ENCODE measurements around the gene RRAS2.

RRAS2 gene

GRCh38 chr11:14334192-14334591 lies 24.8 kb downstream of the RRAS2 start:
- no peak overlapping the region for H3K27ac ChIP-seq (replicated peaks)
- no peak overlapping the region for H3K4me3 ChIP-seq (replicated peaks; ENCODE audit: insufficient read depth, low read length)
- no peaks in the 10 kb centered on the region for H3K27me3 ChIP-seq (ENCODE audit: insufficient read depth, poor library complexity, severe bottlenecking)
- DNase-seq (ENCODE audit: low read depth in 1 of 2, low spot score in 1 of 2) = no peak
- TF ChIP-seq GABPA (IDR thresholded peaks at IDR 0.05; ENCODE audit: low read depth) = no peak
- TF ChIP-seq, protein P1, sequence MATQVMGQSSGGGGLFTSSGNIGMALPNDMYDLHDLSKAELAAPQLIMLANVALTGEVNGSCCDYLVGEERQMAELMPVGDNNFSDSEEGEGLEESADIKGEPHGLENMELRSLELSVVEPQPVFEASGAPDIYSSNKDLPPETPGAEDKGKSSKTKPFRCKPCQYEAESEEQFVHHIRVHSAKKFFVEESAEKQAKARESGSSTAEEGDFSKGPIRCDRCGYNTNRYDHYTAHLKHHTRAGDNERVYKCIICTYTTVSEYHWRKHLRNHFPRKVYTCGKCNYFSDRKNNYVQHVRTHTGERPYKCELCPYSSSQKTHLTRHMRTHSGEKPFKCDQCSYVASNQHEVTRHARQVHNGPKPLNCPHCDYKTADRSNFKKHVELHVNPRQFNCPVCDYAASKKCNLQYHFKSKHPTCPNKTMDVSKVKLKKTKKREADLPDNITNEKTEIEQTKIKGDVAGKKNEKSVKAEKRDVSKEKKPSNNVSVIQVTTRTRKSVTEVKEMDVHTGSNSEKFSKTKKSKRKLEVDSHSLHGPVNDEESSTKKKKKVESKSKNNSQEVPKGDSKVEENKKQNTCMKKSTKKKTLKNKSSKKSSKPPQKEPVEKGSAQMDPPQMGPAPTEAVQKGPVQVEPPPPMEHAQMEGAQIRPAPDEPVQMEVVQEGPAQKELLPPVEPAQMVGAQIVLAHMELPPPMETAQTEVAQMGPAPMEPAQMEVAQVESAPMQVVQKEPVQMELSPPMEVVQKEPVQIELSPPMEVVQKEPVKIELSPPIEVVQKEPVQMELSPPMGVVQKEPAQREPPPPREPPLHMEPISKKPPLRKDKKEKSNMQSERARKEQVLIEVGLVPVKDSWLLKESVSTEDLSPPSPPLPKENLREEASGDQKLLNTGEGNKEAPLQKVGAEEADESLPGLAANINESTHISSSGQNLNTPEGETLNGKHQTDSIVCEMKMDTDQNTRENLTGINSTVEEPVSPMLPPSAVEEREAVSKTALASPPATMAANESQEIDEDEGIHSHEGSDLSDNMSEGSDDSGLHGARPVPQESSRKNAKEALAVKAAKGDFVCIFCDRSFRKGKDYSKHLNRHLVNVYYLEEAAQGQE (IDR thresholded peaks at IDR 0.05; ENCODE audit: insufficient replicate concordance, low read depth) = no peak
- no peak for TF ChIP-seq SPI1 (IDR thresholded peaks at IDR 0.05; ENCODE audit: borderline replicate concordance, low read depth)
- TF ChIP-seq, protein P2, sequence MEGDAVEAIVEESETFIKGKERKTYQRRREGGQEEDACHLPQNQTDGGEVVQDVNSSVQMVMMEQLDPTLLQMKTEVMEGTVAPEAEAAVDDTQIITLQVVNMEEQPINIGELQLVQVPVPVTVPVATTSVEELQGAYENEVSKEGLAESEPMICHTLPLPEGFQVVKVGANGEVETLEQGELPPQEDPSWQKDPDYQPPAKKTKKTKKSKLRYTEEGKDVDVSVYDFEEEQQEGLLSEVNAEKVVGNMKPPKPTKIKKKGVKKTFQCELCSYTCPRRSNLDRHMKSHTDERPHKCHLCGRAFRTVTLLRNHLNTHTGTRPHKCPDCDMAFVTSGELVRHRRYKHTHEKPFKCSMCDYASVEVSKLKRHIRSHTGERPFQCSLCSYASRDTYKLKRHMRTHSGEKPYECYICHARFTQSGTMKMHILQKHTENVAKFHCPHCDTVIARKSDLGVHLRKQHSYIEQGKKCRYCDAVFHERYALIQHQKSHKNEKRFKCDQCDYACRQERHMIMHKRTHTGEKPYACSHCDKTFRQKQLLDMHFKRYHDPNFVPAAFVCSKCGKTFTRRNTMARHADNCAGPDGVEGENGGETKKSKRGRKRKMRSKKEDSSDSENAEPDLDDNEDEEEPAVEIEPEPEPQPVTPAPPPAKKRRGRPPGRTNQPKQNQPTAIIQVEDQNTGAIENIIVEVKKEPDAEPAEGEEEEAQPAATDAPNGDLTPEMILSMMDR (IDR thresholded peaks at IDR 0.05; ENCODE audit: insufficient read depth, low read length) = no peak
- no peak for TF ChIP-seq POLR2AphosphoS5 (IDR thresholded peaks at IDR 0.05; ENCODE audit: low read depth)

DNA sequence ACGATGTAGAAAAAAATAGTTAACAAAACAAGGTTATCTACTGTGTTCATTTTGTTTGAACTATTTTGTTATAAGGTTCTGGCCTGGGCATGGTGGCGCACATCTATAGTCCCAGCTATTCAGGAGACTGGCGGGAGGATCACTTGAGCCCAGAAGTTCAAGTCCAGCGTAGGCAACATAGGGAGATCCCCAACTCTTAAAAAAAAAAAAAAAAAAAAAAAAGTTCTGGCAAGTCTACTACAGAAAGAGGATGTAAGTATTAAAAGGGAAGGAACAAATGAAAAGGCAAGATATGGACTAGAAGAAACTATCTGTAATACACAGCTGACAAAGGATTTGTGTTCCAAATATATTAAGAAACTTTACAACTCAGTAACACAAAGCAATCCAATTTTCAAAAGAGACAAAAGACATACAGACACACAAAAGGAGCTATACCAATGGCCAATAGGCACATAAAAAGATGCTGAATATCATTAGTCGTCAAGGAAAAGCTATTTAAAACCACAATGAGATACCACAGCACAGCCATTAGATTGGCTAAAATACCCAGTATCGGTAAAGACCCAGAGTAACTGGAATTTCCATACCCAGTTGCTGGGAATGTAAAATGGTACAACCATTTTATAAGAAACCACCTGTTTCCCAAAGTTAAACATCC lies 27.4 kb downstream of the RRAS2 start:
- Histone ChIP-seq H3K27ac (replicated peaks) (no peak overlapping the region), H3K27me3 (ENCODE audit: insufficient read depth, poor library complexity, severe bottlenecking) (no peaks in the 10 kb centered on the region), H3K4me3 (replicated peaks; ENCODE audit: insufficient read depth, low read length) (no peak overlapping the region)
- DNase-seq (ENCODE audit: low read depth in 1 of 2, low spot score in 1 of 2) = no peak
- TF ChIP-seq, protein P1 (IDR thresholded peaks at IDR 0.05; ENCODE audit: insufficient replicate concordance, low read depth) = no peak
- no peak for TF ChIP-seq POLR2AphosphoS5 (IDR thresholded peaks at IDR 0.05; ENCODE audit: low read depth)
- TF ChIP-seq SPI1 (IDR thresholded peaks at IDR 0.05; ENCODE audit: borderline replicate concordance, low read depth) = no peak
- TF ChIP-seq, protein P2 (IDR thresholded peaks at IDR 0.05; ENCODE audit: insufficient read depth, low read length) = no peak
- TF ChIP-seq GABPA (IDR thresholded peaks at IDR 0.05; ENCODE audit: low read depth) = no peak

DNA sequence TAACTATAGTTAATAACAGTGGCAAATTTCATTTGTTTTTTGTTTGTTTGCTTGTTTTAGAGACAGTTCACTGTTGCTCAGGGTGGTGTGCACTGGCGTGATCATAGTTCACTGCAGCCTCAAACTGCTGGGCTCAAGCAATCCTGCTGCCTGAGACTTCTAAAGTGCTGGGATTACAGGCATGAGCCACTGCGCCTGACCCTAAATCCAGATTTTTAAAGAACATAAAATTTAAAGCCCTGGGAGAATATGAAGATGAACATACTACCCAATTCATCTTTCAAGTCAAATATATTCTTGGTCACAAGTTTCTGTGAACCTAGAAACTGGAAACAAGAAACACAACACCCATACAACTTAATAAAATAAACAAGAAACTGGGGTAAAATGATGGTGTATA lies 28.1 kb downstream of the RRAS2 start:
- no peak overlapping the region for H3K27ac ChIP-seq (replicated peaks)

More for the DNA sequence above, 28.1 kb downstream of the RRAS2 start:
- no peak overlapping the region for H3K4me3 ChIP-seq (replicated peaks; ENCODE audit: insufficient read depth, low read length)
- no peak for DNase-seq (ENCODE audit: low read depth in 1 of 2, low spot score in 1 of 2)
- TF ChIP-seq SPI1 (IDR thresholded peaks at IDR 0.05; ENCODE audit: borderline replicate concordance, low read depth) = no peak
- TF ChIP-seq POLR2AphosphoS5 (IDR thresholded peaks at IDR 0.05; ENCODE audit: low read depth) = no peak
- no peak for TF ChIP-seq GABPA (IDR thresholded peaks at IDR 0.05; ENCODE audit: low read depth)
- TF ChIP-seq, protein P1 (IDR thresholded peaks at IDR 0.05; ENCODE audit: insufficient replicate concordance, low read depth) = no peak
- TF ChIP-seq, protein P2 (IDR thresholded peaks at IDR 0.05; ENCODE audit: insufficient read depth, low read length) = no peak
- no peaks in the 10 kb centered on the region for H3K27me3 ChIP-seq (ENCODE audit: insufficient read depth, poor library complexity, severe bottlenecking)

Measured in HL-60 (cell line).